Measurements from ENCODE around the gene SYT13. TPM values are rescaled to one million over a fixed set of nuclear protein-coding genes. Genes with fewer than 3 reads are reported as not detected.

SYT13 gene
- total RNA-seq, 1 donor from 2014 or later, result not detected

DNA sequence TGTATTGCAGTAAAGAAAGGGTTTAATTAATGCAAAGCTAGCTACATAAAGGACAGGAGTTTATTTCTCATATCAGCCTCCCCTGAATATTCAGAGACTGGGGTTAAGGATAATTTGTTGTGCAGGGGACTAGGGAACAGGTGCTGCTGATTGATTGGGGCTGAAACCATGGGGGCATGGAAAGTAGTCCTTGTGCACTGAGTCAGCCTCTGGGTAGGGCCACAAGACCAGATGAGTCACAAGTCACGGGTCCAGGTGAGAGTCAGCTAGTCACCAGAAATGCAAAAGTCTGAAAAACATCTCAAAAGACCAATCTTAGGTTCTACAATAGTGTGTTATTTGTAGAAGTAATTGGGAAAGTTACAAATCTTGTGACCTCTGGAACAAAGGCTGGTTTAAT lies 32.9 kb upstream of the SYT13 start:
- Histone ChIP-seq H3K27me3 (no peaks in the 10 kb centered on the region), H3K4me1 (peaks cover 0 to 9% of the 10 kb centered on the region in 2 donors), H3K27ac (no peak overlapping the region), H3K36me3 (no peaks in the 10 kb centered on the region), H3K9me3 (no peaks in the 10 kb centered on the region), H3K4me3 (no peak overlapping the region)
- TF ChIP-seq, protein P1, sequence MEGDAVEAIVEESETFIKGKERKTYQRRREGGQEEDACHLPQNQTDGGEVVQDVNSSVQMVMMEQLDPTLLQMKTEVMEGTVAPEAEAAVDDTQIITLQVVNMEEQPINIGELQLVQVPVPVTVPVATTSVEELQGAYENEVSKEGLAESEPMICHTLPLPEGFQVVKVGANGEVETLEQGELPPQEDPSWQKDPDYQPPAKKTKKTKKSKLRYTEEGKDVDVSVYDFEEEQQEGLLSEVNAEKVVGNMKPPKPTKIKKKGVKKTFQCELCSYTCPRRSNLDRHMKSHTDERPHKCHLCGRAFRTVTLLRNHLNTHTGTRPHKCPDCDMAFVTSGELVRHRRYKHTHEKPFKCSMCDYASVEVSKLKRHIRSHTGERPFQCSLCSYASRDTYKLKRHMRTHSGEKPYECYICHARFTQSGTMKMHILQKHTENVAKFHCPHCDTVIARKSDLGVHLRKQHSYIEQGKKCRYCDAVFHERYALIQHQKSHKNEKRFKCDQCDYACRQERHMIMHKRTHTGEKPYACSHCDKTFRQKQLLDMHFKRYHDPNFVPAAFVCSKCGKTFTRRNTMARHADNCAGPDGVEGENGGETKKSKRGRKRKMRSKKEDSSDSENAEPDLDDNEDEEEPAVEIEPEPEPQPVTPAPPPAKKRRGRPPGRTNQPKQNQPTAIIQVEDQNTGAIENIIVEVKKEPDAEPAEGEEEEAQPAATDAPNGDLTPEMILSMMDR (IDR thresholded peaks at IDR 0.05), result no peak
- no peak for DNase-seq (ENCODE audit: low spot score in 2 of 2)
- intact Hi-C loops (cut with DNase I), result no loop called here

DNA sequence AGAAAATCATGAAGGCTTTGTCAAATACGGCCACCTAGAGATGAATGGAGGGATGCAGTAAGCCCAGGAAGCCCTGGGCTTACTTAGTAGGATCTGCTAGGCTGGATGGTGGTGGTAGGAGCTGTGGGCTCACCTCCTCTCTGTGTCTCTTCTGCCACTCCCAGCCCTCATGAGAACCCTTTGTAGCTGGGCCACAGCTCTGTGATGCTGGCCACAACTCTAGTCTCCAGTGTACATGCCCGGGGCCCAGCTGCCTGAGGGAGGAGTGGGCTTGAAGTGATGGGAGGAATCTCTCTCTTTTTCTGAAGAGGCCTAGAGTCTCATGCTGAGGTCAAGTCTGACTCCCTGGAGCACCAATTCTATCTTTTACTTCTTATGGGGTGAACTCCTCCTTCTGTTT lies 32.4 kb upstream of the SYT13 start:
- H3K27me3 ChIP-seq, result no peaks in the 10 kb centered on the region
- H3K27ac ChIP-seq, result no peak overlapping the region
- DNase-seq (ENCODE audit: low spot score in 2 of 2), result no peak
- H3K36me3 ChIP-seq, result no peaks in the 10 kb centered on the region
- intact Hi-C loops (cut with DNase I), result no loop called here
- no peaks in the 10 kb centered on the region for H3K9me3 ChIP-seq
- TF ChIP-seq, protein P1 (IDR thresholded peaks at IDR 0.05), result no peak
- no peak overlapping the region for H3K4me3 ChIP-seq
- peaks cover 0 to 6% of the 10 kb centered on the region in 2 donors for H3K4me1 ChIP-seq

DNA sequence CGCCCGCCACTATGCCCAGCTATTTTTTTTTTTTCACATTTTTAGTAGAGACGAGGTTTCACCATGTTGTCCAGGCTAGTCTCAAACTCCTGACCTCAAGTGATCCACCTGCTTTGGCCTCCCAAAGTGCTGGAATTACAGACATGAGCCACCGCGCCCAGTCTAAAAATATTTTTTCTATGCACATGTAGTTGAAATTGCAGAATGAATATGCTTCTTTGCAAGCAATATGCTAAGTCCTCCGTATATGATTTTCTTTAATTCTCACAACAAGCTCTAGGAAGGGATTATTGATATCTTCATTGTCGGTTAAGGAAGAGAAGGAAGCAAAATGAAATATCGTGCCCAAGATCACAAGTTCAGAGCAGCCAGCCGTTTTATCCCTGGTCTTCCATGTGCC lies 30.1 kb upstream of the SYT13 start:
- TF ChIP-seq, protein P1 (IDR thresholded peaks at IDR 0.05), result no peak
- intact Hi-C loops (cut with DNase I), result no loop called here
- Histone ChIP-seq H3K36me3 (no peaks in the 10 kb centered on the region), H3K9me3 (no peaks in the 10 kb centered on the region), H3K4me3 (no peak overlapping the region), H3K27ac (no peak overlapping the region), H3K4me1 (no peaks in the 10 kb centered on the region), H3K27me3 (no peaks in the 10 kb centered on the region)
- DNase-seq (ENCODE audit: low spot score in 2 of 2), result no peak

DNA sequence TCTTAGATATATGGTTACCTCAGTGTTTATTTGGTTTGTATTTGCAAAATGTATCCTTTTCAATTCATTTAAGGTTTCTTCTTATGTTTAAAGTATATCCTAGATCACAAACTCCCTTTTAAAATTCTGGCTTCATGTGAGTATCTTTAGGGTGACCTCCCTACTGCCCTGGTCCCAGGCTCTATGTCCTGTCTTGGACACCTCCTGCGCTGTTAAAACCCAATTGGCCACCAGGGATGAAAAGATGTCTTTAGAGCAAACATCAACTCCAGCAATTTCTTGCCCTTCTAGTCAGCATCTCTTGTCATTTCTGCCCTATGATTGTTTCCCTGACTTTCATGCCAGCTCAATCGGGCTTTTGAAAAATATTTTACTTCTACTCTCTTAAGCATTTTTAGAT lies 28.8 kb upstream of the SYT13 start:
- intact Hi-C loops (cut with DNase I), result no loop called here
- no peak for DNase-seq (ENCODE audit: low spot score in 2 of 2)
- TF ChIP-seq, protein P1 (IDR thresholded peaks at IDR 0.05), result no peak
- no peaks in the 10 kb centered on the region for H3K27me3 ChIP-seq
- H3K9me3 ChIP-seq, result no peaks in the 10 kb centered on the region
- H3K36me3 ChIP-seq, result no peaks in the 10 kb centered on the region
- no peak overlapping the region for H3K4me3 ChIP-seq
- H3K4me1 ChIP-seq, result no peaks in the 10 kb centered on the region
- H3K27ac ChIP-seq, result no peak overlapping the region

DNA sequence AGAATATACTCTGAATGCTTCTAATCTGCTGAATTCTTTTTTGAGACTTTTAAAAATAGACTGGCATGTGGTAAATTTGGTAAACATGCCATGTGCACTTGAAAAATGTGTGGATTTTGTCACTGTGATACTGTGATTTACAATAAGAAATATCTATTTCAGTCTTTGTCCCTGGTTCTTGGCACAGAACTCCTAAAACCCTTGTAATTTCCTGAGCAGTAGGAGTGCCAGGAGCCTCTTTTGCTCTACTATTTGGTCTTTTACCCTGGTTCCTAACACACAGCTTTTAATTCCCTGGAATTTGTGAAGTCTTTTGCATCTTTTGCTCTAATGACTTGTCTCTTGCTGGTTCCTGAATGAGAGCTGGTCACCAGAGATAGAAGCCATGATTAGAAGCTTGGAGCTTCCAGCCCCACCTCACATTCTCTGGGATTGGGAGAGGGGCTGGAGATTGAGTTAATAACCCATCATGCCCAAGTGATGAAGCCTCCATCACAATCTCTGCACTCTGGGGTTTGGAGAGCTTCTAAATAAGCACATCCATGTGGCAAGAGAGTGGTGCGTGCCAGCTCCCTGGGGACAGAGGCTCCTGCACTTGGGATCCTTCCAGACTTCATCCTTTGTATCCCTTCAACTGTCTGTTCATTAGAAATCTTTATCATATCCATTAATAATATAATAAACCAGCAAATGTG lies 27.2 kb upstream of the SYT13 start:
- H3K27me3 ChIP-seq, result no peaks in the 10 kb centered on the region
- intact Hi-C loops (cut with DNase I), result no loop called here
- DNase-seq (ENCODE audit: low spot score in 2 of 2), result no peak

More for the DNA sequence above, 27.2 kb upstream of the SYT13 start:
- Histone ChIP-seq H3K9me3 (no peaks in the 10 kb centered on the region), H3K27ac (no peak overlapping the region), H3K4me3 (no peak overlapping the region), H3K4me1 (no peaks in the 10 kb centered on the region), H3K36me3 (no peaks in the 10 kb centered on the region)
- TF ChIP-seq, protein P1 (IDR thresholded peaks at IDR 0.05), result no peak
